Panc1 (cell line): ENCODE data around the gene GNAS-AS1. TPM values are rescaled to one million over a fixed set of nuclear protein-coding genes. Genes with fewer than 3 reads are reported as not detected.

Experiments
- ATAC-seq: fragments of 200-7000 bp; cut with Tn5 transposase; 2 replicates; pipeline ENCODE4 v1.9.1; 2020; ENCODE audit warnings: mild to moderate bottlenecking, moderate library complexity
- BruUV-seq: library from RNA; stranded (reverse); fragments of 400-500 nt; replicated peaks from 2 replicates; lab custom pipeline; 2021; lab: Mats Ljungman, UMichigan
- CTCF ChIA-PET: fragments of 300-600 bp; sonication (Branson Sonifier 250); formaldehyde crosslinking; loops from one replicate; lab custom pipeline; 2022; ENCODE audit warnings: antibody characterized with exemption; lab: Charles Lee
- POLR2A ChIA-PET: fragments of 300-600 bp; sonication (Branson Sonifier 250); formaldehyde crosslinking; loops from one replicate; lab custom pipeline; 2022; ENCODE audit warnings: antibody characterized with exemption; lab: Charles Lee
- DNase-seq: peaks from one replicate; pipeline ENCODE4 v3.0.0-alpha.2; 2010; ENCODE audit warnings: low read depth, low spot score
- H3K27ac ChIP-seq: 2 replicates; pipeline ENCODE4 v1.5.1; 2011; ENCODE audit warnings: mild to moderate bottlenecking, low read length, inconsistent platforms
- H3K27me3 ChIP-seq: fragments of 200-500 bp; sonication (Bioruptor generic); 2 replicates; pipeline ENCODE4 v1.6.0; 2014; ENCODE audit warnings: low read length, inconsistent platforms; ENCODE audit not compliant: control insufficient read depth, insufficient read depth
- H3K36me3 ChIP-seq: fragments of 200-500 bp; sonication (Bioruptor generic); 2 replicates; pipeline ENCODE4 v1.5.1; 2014; ENCODE audit warnings: inconsistent platforms, mild to moderate bottlenecking, low read length, moderate library complexity; ENCODE audit not compliant: control insufficient read depth, insufficient read depth
- H3K4me1 ChIP-seq: 2 replicates; pipeline ENCODE4 v1.5.1; 2011; ENCODE audit warnings: inconsistent platforms, mild to moderate bottlenecking, low read length, moderate library complexity; ENCODE audit not compliant: control insufficient read depth, insufficient read depth
- H3K4me3 ChIP-seq, 2 experiments: 2 replicates each; pipeline ENCODE4 v1.5.1; 2011 to 2012; ENCODE audit warnings: low read depth in 2 of 2, low read length in 2 of 2, mild to moderate bottlenecking in 2 of 2, inconsistent platforms in 1 of 2, moderate library complexity in 1 of 2
- H3K9me3 ChIP-seq: fragments of 200-500 bp; sonication (Bioruptor generic); 2 replicates; pipeline ENCODE4 v1.5.1; 2014; ENCODE audit warnings: low read depth, mild to moderate bottlenecking, inconsistent platforms, low read length, moderate library complexity; ENCODE audit not compliant: control insufficient read depth, insufficient read depth
- POLR2AphosphoS5 ChIP-seq: IDR thresholded peaks from 2 replicates; pipeline ENCODE4 v1.6.1; 2012; ENCODE audit warnings: mild to moderate bottlenecking, low read depth, low read length, moderate library complexity
- SIN3A ChIP-seq: IDR thresholded peaks from 2 replicates; pipeline ENCODE4 v1.6.1; 2012; ENCODE audit warnings: low read depth, mild to moderate bottlenecking, low read length, moderate library complexity, borderline replicate concordance; ENCODE audit not compliant: insufficient read depth
- TCF7L2 ChIP-seq: IDR thresholded peaks from 2 replicates; pipeline ENCODE4 v1.6.1; 2011; ENCODE audit warnings: mild to moderate bottlenecking, low read depth, low read length, inconsistent platforms
- in situ Hi-C: cut with HindIII; loops from 2 replicates; pipeline ENCODE4 v1.10.0; 2016; ENCODE audit warnings: low sequenced_read_pairs, low pct_unique_long_range_greater_than_20kb
- intact Hi-C: fragments of 100-400 bp; cut with micrococcal nuclease; formaldehyde crosslinking; loops from one replicate; pipeline ENCODE4 v1.10.0; 2022; ENCODE audit not compliant: unreplicated experiment
- total RNA-seq: library from RNA; stranded (reverse); gene quantifications from one replicate; pipeline ENCODE4 v1.2.1, GENCODE V29; 2021; ENCODE audit not compliant: unreplicated experiment
- TF ChIP-seq, protein P1 (sequence below), 2 experiments: IDR thresholded peaks; 2 replicates each; pipeline ENCODE4 v1.6.1; 2011 to 2012; ENCODE audit warnings: low read depth in 2 of 2, control low read depth in 1 of 2, low read length in 1 of 2, mild to moderate bottlenecking in 1 of 2, moderate library complexity in 1 of 2; ENCODE audit not compliant: insufficient read depth in 1 of 2
- TF ChIP-seq, protein P2 (sequence below): fragments of 450-650 bp; IDR thresholded peaks from 2 replicates; pipeline ENCODE4 v1.5.1; 2017; ENCODE audit warnings: mild to moderate bottlenecking

Gene GNAS-AS1
- total RNA-seq, 1 experiment from 2014 or later, result not detected

DNA sequence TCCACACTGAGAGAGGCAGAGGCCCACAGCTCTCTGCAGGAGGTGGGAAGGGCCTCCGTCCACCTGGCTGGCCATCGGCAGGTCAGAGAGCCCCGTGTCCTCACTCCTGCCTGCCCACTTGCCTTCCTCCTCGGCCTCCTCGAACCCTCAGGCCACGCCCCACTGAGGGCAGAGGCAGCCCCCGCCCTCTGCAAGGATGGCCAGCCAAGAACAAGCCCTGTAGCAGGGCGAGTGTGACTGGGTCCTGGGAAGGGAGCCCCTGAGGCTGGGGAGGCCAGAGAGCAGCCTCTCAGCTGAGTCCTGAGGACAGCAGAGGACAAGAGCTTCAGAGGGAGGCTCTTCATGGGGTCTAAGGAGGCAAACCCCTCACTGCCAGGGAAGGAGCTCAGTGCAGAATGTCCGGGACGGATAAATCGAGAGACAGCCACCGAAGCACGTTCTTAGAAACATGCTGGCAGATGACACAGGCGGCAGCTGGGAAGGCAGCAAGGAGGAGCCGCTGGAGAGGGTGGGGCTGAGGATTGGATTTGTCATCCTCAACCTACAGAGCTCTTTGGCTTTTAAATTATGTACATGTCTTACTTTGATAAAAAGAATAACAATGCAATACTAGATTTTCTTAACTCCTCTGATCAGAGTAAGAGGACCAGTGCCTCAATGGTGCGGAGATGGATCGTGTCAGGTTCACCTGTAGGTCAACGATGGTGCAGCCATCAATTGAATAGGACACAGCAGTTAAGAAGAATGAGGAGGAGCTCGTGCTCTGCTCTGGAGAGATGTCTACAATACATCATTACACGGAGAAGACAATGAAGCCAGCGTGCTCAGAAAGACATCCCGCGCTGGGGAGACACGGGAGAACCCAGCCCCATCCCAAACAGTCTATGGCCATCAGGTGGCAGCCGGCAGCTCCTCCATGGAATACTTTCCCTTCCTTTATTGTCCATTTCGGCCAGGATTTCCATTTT is 53.0 kb downstream of the GNAS-AS1 start:
- H3K4me3 ChIP-seq, result no peak overlapping the region
- TF ChIP-seq, protein P1, sequence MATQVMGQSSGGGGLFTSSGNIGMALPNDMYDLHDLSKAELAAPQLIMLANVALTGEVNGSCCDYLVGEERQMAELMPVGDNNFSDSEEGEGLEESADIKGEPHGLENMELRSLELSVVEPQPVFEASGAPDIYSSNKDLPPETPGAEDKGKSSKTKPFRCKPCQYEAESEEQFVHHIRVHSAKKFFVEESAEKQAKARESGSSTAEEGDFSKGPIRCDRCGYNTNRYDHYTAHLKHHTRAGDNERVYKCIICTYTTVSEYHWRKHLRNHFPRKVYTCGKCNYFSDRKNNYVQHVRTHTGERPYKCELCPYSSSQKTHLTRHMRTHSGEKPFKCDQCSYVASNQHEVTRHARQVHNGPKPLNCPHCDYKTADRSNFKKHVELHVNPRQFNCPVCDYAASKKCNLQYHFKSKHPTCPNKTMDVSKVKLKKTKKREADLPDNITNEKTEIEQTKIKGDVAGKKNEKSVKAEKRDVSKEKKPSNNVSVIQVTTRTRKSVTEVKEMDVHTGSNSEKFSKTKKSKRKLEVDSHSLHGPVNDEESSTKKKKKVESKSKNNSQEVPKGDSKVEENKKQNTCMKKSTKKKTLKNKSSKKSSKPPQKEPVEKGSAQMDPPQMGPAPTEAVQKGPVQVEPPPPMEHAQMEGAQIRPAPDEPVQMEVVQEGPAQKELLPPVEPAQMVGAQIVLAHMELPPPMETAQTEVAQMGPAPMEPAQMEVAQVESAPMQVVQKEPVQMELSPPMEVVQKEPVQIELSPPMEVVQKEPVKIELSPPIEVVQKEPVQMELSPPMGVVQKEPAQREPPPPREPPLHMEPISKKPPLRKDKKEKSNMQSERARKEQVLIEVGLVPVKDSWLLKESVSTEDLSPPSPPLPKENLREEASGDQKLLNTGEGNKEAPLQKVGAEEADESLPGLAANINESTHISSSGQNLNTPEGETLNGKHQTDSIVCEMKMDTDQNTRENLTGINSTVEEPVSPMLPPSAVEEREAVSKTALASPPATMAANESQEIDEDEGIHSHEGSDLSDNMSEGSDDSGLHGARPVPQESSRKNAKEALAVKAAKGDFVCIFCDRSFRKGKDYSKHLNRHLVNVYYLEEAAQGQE (IDR thresholded peaks at IDR 0.05; ENCODE audit: insufficient read depth in 1 of 2, low read depth in 2 of 2, low read length in 1 of 2), result no peak
- TF ChIP-seq TCF7L2, result no peak
- TF ChIP-seq, protein P2, sequence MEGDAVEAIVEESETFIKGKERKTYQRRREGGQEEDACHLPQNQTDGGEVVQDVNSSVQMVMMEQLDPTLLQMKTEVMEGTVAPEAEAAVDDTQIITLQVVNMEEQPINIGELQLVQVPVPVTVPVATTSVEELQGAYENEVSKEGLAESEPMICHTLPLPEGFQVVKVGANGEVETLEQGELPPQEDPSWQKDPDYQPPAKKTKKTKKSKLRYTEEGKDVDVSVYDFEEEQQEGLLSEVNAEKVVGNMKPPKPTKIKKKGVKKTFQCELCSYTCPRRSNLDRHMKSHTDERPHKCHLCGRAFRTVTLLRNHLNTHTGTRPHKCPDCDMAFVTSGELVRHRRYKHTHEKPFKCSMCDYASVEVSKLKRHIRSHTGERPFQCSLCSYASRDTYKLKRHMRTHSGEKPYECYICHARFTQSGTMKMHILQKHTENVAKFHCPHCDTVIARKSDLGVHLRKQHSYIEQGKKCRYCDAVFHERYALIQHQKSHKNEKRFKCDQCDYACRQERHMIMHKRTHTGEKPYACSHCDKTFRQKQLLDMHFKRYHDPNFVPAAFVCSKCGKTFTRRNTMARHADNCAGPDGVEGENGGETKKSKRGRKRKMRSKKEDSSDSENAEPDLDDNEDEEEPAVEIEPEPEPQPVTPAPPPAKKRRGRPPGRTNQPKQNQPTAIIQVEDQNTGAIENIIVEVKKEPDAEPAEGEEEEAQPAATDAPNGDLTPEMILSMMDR, result no peak
- TF ChIP-seq SIN3A, result no peak
- TF ChIP-seq POLR2AphosphoS5, result no peak
- H3K4me1 ChIP-seq, result no peaks in the 10 kb centered on the region
- ATAC-seq (no peak), DNase-seq (no peak)
- in situ Hi-C loops (no loop called here), intact Hi-C loops (no loop called here)
- H3K9me3 ChIP-seq, result no peaks in the 10 kb centered on the region
- H3K27me3 ChIP-seq, result peaks cover 8% of the 10 kb centered on the region
- no TSS peak for BruUV-seq
- ChIA-PET CTCF (interaction anchor here (0.6 kb wide), 2 partner anchors 94 to 1231 kb away, joined by 3 read pairs; no protein-coding TSS in a partner anchor), POLR2A (no interaction called here)
- H3K27ac ChIP-seq, result no peak overlapping the region
- H3K36me3 ChIP-seq, result no peaks in the 10 kb centered on the region

DNA sequence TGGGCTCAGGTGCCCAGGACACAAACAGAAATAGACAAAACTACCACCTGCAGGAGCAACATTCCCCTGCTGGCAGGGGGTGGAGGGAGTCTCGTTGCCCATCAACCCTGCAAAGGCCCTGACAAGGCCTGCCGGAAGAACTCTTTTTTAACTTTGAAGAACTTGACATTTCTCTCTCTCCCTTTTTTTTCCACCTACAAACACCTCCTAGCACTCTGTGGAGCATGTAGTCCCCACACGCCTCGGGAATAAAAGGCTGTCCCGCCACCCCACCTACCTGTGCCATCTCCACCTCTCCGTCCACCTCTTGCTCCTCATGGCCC is 54.8 kb downstream of the GNAS-AS1 start:
- in situ Hi-C loops (no loop called here), intact Hi-C loops (no loop called here)
- Histone ChIP-seq H3K27ac (no peak overlapping the region), H3K4me1 (no peaks in the 10 kb centered on the region), H3K4me3 (no peak overlapping the region), H3K36me3 (no peaks in the 10 kb centered on the region), H3K9me3 (no peaks in the 10 kb centered on the region), H3K27me3 (peaks cover 6% of the 10 kb centered on the region)
- BruUV-seq, result no TSS peak
- POLR2A ChIA-PET, result no interaction called here
- CTCF ChIA-PET, result no interaction called here
- DNase-seq (no peak), ATAC-seq (no peak)
- no peak for TF ChIP-seq TCF7L2
- TF ChIP-seq, protein P2, result no peak
- TF ChIP-seq SIN3A, result no peak
- TF ChIP-seq, protein P1 (IDR thresholded peaks at IDR 0.05; ENCODE audit: insufficient read depth in 1 of 2, low read depth in 2 of 2, low read length in 1 of 2), result no peak
- TF ChIP-seq POLR2AphosphoS5, result no peak
